GM19452 (cell line): ENCODE data around the gene TOX2.
A peak's percentile ranks its signal among the peaks of the same experiment; 100 is the strongest.

Experiments
- ATAC-seq: cut with Tn5 transposase; IDR thresholded peaks from one replicate; pipeline ENCODE4 v1.9.1; 2021; ENCODE audit not compliant: unreplicated experiment

The TOX2 gene

GRCh38 chr20:44016525-44016924, 101.9 kb downstream of the TOX2 start:
- ATAC-seq, result no peak

DNA sequence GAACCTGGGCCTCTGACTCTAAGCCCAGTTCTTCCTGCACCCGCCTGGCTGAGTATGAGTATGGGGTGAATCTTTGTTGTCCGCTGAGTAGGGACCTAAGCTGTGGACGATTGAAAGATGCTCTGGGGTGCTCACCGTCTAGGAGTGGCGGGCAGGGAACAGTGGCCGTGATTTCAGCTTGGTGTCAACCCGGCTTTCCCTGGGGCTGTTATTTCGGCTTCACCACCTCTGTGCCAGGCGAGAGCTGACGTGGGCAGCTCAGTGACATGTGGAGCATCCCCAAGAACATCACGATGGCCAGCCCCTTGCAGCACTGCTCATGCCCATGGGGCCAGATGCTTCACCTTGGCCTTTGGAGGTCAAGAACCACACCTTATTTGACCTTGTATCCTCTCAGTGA, 102.6 kb downstream of the TOX2 start:
- ATAC-seq, result no peak

DNA sequence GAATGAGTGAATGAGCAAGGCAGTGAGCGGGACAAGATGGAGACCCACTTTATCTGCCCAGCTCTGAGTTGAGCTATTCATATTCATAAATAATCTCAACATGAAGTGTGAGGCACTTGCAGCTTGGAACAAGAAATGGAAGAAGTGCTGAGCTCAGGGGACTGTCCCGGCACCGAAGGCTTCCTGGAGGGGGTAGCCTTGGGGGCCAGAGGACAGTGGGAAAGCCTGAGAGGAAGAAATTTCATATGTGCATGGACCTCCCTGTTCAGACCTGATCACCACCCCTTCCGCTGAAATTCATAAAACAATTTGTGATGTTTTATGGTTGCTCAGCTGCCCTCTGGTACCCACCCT, 103.2 kb downstream of the TOX2 start:
- ATAC-seq, result no peak

- no peak for ATAC-seq
These were observed 103.7 kb downstream of the TOX2 start for GRCh38 chr20:44018259-44018941.

DNA sequence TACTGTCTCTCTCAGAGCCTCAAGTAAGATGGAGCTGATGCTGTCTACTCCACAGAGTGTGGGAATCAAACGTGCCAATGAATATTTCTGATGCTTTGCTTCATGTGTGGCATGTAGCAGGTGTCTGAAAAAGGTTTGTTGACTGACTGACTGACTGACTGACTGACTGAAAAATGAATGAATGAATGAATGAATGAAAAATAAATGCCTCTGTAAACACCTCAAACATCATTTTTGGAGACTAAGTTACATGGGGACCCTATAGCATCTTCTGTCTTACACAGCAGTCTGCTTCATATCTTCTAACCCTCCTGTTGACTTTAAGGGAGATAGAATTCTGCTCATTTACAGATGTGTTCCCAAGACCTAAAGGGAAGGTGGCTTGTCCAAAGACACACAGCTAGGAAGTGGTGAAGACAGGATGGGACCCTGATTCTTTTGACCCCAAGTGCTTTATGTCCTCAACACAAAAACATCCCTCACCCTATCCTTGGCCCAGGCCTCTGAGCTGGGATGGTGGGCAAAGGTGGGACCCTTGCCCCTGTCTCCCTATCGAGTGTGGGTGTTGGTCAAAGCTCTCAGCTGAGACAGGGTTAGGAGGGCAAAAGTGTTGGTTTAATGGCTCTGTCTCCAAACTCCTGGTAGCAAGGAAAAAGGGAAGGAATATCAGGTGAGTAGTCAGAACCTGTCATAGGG, 104.4 kb downstream of the TOX2 start:
- ATAC-seq, result no peak

- no peak for ATAC-seq
These were observed 105.1 kb downstream of the TOX2 start for GRCh38 chr20:44019638-44020335.

GRCh38 chr20:44020406-44021148, 105.9 kb downstream of the TOX2 start:
- ATAC-seq, result no peak

DNA sequence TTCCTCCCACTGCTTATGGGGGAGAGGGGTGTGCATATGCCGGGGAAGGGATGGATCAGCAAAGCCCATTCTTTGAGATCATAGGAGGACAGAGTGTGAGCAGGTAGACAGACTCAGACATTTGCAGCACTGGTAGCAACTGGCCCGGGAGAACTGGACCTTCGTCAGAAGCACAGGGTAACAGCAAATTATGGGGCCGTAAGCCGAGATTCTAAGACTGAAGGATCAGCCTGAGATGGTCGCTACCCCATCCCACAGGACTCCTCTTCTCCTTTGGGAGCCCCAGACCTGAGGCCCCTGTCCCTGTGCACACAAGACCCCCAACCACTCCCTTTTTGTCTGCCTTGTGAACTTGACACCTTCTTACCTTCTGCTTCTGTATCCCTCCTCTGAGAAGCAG, 106.5 kb downstream of the TOX2 start:
- no peak for ATAC-seq

DNA sequence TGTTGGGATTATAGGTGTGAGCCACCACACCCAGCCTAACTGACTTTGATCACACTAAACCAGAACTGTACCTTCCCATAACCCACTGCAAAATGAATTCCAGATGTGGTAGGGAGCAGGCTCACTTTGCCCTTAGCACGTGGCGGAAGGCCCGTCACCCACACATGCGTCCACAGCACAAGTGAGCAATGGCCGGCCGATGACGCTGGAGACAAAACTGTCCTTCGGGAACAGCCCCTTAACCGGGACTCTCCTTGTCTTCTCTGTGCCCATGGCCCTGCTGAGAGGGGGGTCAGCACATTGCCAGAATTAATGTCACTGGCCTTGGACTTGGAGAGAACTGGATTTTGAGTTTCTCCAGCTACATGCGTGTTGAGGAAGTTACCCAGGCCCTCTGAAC, 107.2 kb downstream of the TOX2 start:
- no peak for ATAC-seq

DNA sequence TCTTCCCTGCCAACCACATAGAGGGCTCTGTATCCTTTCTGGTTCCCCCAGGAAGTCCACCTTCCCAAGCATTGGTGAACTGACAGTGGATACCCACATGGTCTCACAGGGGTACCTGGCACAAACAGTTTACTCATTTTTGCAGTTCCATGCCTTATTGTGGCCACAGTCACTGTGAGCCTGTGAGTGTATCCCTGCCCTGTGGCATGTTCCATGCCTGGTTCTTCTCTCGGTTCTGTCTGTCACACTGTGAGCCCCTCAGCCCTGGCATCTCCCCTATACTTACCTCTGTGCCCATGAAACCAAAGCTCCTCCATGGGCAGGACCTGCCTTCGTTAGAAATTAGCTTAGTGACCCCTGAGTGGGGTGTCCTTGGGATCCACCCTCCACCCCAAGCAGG, 107.8 kb downstream of the TOX2 start:
- ATAC-seq, result no peak

GRCh38 chr20:44023515-44024371, 109.1 kb downstream of the TOX2 start:
- no peak for ATAC-seq

DNA sequence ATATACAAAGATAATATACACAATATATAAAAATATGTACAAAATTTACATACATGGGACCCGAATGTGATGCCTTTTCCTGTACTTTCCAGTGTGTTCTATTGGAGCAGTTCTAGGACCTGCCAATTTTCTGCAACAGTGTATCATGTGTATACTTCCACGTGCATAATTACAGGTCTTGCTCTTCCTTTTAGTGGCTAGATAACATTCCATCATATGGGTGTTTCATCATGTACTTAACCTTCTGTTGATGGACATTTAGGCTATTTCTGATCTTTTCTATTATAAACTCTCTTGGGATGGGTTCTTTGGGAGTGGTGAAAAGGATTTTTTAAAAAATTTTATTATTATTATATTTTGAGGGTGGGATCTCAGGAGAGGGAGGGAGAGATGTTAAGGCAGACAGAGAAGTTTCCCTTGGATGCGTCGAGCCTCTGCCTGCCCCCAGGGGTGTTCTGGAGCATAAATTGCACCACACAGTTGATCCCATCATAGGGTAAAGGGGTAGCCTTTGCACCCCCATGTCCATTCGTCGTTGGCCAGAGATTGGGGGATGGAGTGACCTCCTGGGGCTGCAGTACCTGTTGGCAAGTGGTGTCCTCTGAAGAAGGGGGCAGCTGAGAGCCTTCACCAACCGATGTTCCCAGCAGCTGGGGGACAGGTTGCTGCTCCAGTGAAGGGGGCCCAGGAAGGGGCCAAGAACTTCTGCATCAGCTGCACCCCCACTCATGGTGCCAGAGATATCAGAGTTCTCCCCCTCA, 110.3 kb downstream of the TOX2 start:
- no peak for ATAC-seq

DNA sequence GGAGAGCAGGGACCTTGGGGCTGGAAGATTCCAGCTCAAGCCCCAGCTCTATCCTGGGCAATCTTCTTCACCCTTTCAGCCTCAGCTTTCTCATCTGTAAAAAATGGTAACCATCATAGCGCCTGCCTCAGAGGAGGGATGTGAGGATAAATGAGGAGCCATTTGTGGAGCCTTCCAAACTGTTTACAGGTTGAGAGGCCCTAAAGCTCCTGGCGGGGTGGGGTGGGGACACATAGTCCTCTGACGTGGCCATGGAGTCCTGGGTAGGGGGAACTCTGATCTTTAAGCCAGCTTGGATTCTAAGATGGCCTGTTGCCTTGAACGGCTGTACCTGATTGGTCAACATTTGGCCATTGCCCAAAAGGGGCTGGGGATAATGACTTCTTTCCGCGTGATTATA, 111.1 kb downstream of the TOX2 start:
- no peak for ATAC-seq

DNA sequence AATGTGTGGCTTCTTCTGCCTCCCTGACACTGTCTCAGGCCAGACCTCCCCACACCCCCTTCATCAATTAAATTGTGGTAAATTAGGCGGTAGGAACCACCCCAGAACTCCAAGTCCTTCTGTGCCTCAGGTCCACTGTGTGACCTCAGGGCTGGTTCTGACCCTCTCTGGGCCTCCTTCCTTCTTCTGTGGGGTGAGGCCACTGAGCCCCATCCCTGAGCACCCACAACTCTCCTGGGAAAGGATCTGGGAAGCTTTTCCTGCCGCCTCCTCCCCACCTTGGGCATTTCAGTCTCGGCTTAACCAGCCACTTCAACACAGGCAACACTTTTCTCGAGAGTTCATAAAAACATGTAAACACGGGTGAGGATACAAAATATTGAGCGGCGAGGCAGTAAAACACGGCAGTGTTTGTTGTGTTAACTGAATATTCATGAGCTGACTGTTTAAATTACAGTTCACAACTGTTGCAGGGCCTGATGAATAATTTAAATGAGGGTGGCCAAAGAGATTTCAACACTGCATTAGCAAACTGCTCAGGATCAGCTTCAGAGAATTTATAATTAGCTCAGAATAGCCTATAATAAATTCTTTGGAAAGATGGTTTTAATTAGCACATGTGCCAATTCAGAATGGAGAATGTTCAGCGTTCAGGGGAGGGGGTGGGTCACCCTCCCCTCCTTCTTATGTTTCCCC, 112.1 kb downstream of the TOX2 start:
- no peak for ATAC-seq

GRCh38 chr20:44027343-44028002, 112.8 kb downstream of the TOX2 start:
- no peak for ATAC-seq

GRCh38 chr20:44028003-44028730, 113.5 kb downstream of the TOX2 start:
- ATAC-seq, result no peak

- peak; percentile 75 for ATAC-seq
These were observed 114.5 kb downstream of the TOX2 start for GRCh38 chr20:44028868-44029847.
